Activated CD4-positive, alpha-beta T cell treated with anti-CD3 and anti-CD28 coated beads for 4 hours (primary cell): ENCODE measurements around the gene IL10RB.
"Not testable (repeated sequence)": the region's sequence is repeated elsewhere in the genome, so short reads cannot be mapped to it uniquely, and the experiment has no call there.

Experiments used
- DNase-seq, 2 donors: peaks; one replicate each; pipeline ENCODE4 v3.0.0-alpha.2; 2020

IL10RB gene

GRCh38 chr21:33241846-33242245 lies 24.3 kb upstream of the IL10RB start:
- no peak for DNase-seq

GRCh38 chr21:33242846-33243245 lies 23.3 kb upstream of the IL10RB start:
- not testable (repeated sequence) for DNase-seq

- no peak for DNase-seq
These were observed 21.9 kb upstream of the IL10RB start for GRCh38 chr21:33244082-33244778.

- DNase-seq: no peak
These were observed 21.4 kb upstream of the IL10RB start for GRCh38 chr21:33244779-33245105.

GRCh38 chr21:33245289-33245918 lies 20.8 kb upstream of the IL10RB start:
- no peak for DNase-seq

GRCh38 chr21:33246506-33246905 lies 19.7 kb upstream of the IL10RB start:
- no peak for DNase-seq

GRCh38 chr21:33246963-33247362 lies 19.2 kb upstream of the IL10RB start:
- DNase-seq: no peak

GRCh38 chr21:33247599-33247998 lies 18.6 kb upstream of the IL10RB start:
- DNase-seq: no peak

- no peak for DNase-seq
These were observed 16.7 kb upstream of the IL10RB start for GRCh38 chr21:33249331-33250002.

- DNase-seq: no peak
These were observed 15.0 kb upstream of the IL10RB start for GRCh38 chr21:33251119-33251518.

- not testable (repeated sequence) for DNase-seq
These were observed 12.8 kb upstream of the IL10RB start for GRCh38 chr21:33253382-33253781.

- DNase-seq: no peak
These were observed 11.4 kb upstream of the IL10RB start for GRCh38 chr21:33254766-33255165.

GRCh38 chr21:33255404-33255803 lies 10.8 kb upstream of the IL10RB start:
- no peak for DNase-seq

GRCh38 chr21:33256019-33256418 lies 10.1 kb upstream of the IL10RB start:
- peak in 1 of 2 donors; percentile 39 for DNase-seq

GRCh38 chr21:33257094-33257803 lies 8.9 kb upstream of the IL10RB start:
- DNase-seq: no peak

- DNase-seq: no peak
These were observed 7.7 kb upstream of the IL10RB start for GRCh38 chr21:33258475-33258874.

- DNase-seq: no peak
These were observed 6.7 kb upstream of the IL10RB start for GRCh38 chr21:33259428-33259827.

- no peak for DNase-seq
These were observed 6.2 kb upstream of the IL10RB start for GRCh38 chr21:33259995-33260394.

GRCh38 chr21:33261635-33262034 lies 4.5 kb upstream of the IL10RB start:
- no peak for DNase-seq

GRCh38 chr21:33262921-33263320 lies 3.2 kb upstream of the IL10RB start:
- DNase-seq: no peak

GRCh38 chr21:33264561-33264960 lies 1.6 kb upstream of the IL10RB start:
- no peak for DNase-seq

GRCh38 chr21:33265664-33266049 lies 510 bp upstream of the IL10RB start:
- no peak for DNase-seq

GRCh38 chr21:33266789-33267135 lies 595 bp downstream of the IL10RB start:
- peak in 1 of 2 donors; percentile 27 for DNase-seq

GRCh38 chr21:33267250-33267649 lies 1.1 kb downstream of the IL10RB start:
- no peak for DNase-seq
